ENCODE measurements around the gene C12orf42.

DNA sequence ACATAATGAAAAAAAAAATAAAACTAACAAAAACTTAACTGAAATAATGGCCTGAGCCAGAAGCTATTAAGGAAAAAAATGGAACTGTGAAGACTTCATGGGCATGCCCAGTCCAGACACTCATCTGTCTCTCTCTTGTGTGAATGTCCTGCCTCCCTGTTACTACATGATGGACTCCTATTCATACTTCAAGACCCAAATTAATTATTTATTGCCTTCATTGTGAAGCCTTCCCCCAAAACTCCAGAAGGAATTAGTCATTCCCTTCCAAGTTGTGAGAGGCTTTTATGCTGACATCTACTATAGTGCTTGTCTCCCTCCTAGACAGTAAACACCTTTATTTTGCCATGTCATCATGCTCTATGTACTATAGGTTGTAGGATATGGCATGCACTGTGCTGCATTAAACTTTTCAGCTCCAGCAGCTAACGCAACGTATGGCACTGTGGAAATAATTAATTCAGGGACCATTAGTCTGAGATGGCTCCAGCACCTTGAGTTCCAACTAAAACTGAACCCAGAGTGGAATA is 25.0 kb upstream of the C12orf42 start:
- TF ChIP-seq, protein P1, sequence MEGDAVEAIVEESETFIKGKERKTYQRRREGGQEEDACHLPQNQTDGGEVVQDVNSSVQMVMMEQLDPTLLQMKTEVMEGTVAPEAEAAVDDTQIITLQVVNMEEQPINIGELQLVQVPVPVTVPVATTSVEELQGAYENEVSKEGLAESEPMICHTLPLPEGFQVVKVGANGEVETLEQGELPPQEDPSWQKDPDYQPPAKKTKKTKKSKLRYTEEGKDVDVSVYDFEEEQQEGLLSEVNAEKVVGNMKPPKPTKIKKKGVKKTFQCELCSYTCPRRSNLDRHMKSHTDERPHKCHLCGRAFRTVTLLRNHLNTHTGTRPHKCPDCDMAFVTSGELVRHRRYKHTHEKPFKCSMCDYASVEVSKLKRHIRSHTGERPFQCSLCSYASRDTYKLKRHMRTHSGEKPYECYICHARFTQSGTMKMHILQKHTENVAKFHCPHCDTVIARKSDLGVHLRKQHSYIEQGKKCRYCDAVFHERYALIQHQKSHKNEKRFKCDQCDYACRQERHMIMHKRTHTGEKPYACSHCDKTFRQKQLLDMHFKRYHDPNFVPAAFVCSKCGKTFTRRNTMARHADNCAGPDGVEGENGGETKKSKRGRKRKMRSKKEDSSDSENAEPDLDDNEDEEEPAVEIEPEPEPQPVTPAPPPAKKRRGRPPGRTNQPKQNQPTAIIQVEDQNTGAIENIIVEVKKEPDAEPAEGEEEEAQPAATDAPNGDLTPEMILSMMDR (conservative IDR thresholded peaks at IDR 0.05; ENCODE audit: low read length), result no peak
- TF ChIP-seq EZH2phosphoT487 (IDR thresholded peaks at IDR 0.05; ENCODE audit: borderline replicate concordance), result no peak

Data from Loucy (cell line).